ENCODE data around the gene FLT1.

FLT1 gene

DNA sequence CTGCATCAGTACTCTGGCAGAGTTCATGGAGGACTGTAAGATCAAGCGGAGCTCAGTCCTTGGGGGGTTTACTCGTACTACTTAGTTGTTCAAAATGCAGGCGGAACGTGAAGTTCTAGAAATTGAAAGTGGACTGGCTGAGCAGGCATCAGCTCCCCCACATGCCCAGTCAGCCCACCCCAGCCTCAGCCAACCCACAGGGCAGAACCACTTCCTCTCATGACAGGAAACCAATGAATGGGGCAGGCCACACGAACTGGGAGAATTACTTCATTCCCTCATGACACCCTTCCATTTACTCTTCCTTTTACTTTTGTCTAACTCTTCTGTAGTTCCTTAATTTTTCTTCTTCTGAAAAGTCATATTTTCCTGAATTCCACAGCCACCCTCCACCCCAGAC is 71.9 kb downstream of the FLT1 start:
- no peak for DNase-seq (ENCODE audit: low spot score)

DNA sequence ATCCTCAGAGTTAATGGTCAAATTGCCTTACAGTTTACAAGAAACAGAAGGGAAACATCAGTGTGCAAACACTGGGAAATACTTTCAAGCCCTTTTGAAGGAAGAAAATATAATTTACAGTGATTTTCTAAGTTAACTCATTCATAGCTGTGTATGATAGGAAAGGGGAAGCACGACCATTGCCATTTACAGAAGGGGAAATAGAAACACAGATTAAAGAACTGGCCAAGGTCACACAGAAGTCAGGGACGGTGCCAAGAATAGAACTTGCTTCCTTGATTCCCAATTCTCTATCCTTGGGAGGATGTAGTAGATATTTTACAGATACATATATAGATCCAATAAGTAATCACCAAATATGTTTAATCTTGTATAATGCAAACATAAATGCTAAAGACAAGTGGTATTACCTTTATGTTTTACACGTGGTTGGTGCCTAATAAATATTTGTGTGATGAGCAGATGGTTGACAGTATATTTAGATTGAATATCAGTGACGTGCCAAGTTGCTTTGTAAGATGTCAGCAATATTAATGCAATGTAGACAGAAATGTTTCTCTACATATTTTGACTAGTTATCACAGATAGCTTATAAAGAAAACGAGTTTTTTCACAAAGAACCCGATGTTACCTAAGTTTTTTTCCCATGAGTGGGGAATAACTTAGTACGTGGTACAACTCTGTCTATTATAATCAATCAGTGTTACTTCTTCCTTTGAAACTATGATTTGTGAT is 73.1 kb downstream of the FLT1 start:
- DNase-seq (ENCODE audit: low spot score) = no peak

DNA sequence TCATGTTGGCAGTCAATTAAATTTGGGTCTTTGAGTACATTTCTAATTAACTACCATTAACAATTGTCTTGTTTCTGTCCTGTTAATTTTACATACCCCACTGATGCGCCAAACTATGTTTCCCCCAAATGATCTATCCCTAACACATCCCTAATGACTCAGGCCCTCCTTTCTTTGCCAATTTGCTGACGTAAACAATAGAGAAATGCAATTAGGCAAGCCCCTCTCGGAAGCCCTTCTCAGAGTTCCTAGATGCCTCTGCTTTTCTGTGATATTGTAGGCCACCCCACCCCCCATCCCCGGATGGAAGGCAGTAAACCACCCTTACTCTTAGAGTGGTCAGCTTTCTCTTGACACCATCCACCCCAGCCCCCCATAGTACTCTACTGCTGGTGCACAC is 74.2 kb downstream of the FLT1 start:
- no peak for DNase-seq (ENCODE audit: low spot score)

DNA sequence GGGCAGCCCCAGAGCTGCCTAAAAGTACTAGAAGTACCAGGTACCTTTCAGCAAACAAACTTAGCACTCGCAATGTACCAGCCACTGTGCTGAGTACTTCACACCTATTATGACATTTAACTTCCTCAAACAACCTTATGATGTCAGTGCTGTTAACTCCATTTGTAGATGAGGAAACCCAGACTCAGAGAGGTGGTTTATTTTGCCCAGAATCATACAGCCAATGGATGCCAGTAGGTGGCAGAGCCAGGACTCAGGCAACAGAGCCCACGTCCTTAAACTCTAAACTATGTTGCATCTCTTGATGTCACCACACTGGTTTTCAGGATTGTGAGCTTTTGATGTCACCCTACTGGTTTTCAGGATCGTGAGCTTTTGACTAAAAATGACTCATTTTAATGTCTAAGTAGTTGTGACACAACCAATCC is 78.9 kb downstream of the FLT1 start:
- no peak for DNase-seq (ENCODE audit: low spot score)

DNA sequence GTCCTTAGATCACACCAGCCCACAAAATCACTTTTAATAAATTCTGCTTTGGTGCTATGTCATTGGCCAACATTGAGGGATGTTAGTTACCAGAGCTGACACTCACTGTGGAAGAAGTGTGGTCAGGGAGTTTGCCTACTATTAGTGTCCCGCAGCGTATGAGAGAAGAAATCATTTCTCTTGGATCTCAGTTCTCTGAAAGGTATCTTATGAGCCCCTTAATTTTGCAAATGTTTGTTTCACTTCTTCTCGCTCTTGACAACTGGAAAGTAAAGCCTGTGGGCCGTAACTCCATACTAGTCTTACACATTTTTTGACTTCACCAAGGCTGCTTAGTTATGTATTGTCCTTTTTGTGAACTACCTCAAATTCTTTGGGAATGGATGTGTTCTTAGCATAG is 80.9 kb downstream of the FLT1 start:
- DNase-seq (ENCODE audit: low spot score) = no peak

DNA sequence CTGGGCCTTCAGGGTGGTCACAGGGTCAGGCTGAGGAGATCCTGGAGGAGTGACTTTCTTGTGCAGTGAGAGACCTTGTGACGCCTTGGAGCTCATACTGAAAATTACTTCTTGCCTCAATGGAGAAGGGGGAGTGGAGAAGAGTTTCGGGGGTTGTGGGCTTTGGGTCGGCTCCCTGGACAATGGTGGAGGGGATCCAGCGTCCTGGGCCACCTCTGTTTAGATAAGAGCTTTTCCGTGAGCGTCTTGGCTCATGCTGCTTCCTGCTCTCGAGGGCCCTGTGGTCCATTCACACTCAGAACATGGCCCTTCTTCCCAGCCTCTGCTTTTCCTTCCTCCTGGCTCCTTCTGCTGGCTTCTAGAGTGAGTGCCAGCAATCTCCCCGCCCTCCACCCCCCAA is 81.9 kb downstream of the FLT1 start:
- no peak for DNase-seq (ENCODE audit: low spot score)

DNA sequence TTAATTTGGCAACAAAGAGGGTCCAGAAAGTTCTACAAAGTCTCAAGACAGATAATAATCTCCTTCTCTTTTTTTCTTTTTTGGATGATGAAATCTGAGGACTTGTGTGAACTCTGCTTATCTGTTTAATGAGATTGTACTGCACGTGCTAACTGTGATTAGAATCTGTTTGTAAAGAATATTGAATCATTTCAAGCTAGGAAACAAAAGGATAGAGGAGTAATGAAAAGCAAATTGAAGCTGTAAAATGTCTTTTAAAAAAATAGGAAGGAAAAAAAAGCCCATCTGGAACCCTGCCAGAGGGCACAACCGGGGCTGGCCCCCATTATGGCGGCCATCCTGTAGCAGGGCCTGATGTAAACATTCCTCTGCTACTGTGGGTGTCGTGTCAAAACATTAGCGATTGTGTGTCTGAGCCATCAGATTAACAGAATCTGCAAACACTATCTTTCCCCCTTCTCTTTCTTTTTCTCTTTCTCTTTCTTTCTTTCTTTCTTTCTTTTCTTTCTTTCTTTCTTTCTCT is 83.0 kb downstream of the FLT1 start:
- no peak for DNase-seq (ENCODE audit: low spot score)

DNA sequence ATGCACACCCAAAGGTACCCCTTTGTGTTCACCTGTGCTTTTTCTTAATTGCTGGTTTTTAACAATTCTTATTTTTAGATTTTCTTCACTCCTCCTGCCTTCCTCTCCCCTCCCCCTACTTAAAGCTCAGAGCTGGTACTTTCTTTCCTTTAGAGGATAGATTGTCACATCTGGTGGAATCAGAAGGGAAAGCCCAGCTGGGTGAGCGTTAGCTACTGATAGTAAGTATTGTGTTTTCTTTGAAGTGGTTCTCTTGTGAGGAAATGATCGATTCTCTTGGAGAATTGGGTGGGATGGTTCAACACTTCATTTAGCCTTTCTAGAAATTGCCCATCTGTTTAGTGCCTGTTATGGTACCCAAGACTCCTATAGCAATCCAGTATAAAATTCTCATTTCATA is 84.8 kb downstream of the FLT1 start:
- no peak for DNase-seq (ENCODE audit: low spot score)

DNA sequence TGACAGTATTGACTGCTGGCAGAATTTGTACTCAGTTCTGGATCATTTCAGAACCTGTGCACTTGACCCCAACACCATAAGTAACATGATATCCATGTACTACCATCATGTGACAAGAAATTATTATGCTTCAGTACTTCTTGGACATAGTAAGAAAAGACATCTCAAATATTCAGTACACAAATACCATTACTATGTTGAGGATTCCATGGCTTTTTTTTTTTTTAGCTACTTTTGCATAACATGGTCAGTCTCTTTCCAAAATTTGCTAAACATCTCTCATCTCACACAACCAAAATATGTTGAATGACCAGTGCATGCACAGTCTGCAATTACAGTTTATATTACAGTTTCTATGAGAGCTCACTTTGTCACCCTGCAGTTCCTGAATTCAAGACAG is 85.3 kb downstream of the FLT1 start:
- no peak for DNase-seq (ENCODE audit: low spot score)

DNA sequence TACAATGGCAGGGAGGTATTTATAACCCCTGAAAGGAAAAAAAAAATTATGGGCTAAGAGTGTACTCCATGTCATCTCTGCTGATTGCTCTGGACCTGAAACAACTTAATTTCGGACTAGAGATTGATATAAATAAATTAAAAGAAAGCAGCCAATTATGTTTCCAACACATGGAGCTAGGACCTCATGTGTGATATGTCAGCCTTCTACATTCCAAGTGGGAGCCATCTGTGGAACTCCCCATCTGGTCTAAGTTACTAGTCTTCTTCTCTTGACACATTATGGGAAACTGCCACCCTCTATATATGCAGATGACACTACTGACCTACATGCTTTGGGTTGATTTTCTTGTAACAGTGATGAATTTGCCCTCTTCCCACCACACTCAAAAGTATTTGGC is 86.1 kb downstream of the FLT1 start:
- no peak for DNase-seq (ENCODE audit: low spot score)

DNA sequence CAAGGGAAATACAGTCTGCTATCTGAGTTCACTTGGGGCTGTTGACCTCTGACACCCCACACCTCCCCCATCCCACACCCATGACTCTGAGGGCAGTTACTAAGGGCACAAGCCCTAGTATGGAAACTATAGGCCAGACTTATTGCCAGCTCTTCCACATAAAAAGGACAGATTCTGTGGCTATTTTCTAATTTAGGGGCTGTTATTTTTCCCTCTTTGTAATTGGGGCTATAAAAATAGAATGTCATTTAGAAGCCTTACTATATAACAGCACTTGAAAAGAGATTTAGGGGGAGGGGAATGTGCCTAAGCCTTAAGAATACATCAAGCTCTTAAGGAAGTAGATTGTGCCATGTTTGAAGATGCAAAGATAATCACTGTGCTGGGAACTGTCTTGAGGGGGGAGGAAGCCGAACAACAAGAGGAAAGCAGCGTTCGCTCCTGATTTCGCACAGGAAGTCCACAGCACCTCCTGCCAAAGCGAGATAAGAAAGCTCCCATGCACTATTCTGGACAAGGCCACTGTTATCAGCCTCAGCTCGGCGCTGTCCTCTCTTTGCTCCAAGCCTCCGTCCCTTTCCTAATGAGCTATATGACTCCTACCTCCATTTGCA is 86.6 kb downstream of the FLT1 start:
- no peak for DNase-seq (ENCODE audit: low spot score)

DNA sequence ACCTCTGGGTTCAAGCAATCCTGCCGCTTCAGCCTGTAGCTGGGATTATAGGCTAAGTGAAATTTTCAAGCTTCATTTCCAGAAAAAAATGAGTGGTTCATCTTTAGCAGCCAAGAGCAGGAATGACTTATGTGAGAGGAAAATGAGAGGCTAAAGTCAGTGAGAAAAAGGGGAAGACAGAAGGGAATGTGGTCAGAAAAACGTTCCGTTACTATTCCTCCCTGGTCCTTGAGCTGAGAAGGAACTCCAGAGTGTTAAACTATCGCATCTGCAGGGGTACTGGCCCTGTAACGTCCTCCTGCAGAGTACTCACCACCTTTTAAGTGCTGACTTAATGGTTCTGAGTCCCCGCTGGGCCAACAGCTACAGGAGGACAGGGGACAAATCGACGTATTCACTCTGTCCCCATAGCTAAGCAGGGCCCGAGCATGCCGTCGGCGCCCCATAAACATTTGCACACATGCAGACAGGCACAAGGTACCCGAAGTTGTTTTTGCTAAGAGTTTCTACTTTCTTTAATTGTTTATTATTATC is 88.1 kb downstream of the FLT1 start:
- no peak for DNase-seq (ENCODE audit: low spot score)

DNA sequence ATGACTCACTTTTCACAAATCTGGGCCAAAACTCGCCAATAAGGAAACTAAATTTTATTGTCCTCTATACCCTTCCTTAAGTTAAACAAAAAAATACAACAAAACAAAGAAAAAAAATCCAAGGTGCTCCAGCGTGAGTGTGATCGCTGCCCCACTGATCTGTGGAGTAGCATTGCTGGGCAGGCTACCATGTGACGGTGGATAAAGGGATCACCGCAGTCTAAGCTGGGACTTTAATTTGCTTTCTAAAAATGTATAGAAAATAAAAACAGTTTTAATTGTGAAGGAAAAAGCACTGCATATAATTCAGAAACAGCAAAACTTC is 92.9 kb downstream of the FLT1 start:
- no peak for DNase-seq (ENCODE audit: low spot score)

DNA sequence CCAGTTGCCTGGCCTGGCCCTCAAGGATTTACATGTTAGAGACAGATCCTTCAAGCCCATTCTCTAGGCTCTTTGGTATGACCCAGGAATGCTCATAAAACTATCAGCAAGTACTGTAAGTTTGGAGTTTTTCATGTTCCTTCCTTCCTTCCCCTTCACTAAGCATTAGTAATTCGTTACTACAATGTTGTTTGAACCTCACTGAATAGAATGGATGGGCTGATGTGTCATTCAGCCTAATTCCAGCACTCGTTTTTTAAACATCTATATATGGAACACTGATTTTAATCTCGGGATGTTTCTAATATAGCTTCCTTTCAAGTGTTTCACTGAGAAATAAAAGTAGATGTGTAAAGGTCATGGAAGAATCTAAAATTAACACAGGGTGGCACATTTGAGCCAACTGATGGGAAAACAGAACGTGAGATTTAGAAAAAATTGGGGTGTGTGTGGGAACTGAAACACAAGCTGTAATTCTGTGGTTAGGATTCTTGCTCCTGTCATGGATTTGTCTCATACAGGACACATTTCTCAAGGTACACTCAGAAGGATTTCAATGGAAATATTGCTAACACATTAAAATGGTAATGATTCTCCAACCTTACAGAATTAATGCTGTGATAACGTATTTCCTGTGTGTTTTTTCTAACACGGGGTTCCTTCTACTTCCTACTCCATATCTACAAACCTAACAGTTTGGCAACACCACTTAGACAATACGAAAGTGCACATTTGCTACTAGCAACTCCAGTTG is 93.4 kb downstream of the FLT1 start:
- no peak for DNase-seq (ENCODE audit: low spot score)

DNA sequence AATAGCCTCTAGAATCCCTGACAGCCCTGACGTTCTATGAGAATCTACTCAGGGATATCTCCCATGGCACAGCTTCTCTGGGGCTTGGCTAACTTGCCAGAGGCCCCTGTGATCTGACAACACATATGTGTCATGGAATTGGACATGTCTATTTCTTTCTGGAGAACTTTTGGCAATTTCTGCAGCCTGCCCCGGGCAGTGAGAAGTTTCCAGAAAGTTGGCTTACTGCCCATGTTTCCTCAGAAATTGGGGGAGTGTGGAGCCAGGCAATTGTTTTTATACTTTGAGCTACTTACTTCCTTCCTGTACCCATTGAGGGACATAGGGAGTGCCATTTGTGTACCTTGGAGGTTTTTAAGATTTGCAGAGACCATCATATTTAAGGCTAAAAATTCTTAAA is 98.9 kb downstream of the FLT1 start:
- no peak for DNase-seq (ENCODE audit: low spot score)

DNA sequence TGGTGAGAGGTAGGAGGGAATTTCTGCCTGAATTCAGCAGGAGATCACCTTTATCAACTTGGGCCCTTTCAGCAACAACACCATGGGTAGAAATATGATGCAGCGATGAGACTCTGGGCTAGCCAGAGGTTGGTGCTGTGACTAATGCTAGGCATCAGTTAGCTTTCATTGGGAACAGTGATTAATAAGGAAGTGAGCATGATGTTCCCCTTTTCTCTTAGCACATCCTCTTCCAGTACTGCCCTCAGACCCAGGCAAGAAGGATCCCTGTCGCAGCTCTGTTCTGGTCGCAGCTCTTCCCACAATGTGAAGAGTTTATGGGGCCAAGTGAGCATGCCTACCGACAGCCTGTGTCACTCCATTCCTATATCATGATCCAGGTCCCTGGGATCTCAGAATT is 100.5 kb downstream of the FLT1 start:
- no peak for DNase-seq (ENCODE audit: low spot score)

DNA sequence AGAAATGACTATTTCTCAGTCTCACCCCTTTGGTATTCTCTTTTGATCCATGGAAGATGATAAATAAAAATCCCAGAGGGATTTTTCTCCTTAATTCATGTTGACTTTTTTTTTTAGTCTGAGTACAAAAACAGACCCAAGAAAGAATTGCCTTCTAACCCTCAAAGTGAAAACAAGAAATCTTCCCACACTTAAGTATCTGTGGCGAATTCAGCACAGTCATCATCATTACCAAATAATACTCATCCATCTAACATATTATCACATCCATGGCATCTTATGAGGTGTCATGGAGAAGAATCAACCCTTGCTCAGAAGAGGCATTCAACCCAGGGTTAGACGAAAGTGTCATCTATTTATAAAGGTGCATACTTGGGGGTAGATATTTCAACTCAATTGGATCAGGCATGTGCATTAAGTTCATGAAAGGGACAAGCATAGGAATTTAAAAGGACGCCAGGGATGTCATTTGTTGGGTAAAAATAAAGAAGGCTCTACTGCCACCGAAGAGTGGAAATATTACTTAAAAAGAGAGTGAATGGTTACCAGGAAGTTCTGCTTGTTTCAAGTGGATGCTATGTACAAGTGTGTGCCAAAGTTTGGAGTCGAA is 101.9 kb downstream of the FLT1 start:
- DNase-seq (ENCODE audit: low spot score) = no peak

DNA sequence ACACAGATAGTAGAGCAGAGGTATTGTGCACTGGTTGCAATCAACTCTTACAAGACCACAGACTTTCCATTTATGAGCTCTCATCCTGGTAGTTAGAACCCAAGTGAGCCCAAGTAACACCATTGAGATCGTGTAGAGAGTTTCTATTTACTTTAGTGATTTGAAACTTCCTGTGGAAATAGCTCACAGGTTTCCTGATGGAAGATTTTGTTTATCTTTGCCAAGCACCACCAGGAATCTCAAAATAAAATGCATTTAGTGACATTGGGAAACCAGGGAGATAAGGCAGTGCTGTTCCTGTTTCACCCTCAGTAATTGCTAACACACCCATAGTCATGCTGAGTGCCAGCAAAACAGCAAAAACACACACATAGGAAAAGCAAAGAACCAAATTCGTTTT is 102.5 kb downstream of the FLT1 start:
- DNase-seq (ENCODE audit: low spot score) = no peak

DNA sequence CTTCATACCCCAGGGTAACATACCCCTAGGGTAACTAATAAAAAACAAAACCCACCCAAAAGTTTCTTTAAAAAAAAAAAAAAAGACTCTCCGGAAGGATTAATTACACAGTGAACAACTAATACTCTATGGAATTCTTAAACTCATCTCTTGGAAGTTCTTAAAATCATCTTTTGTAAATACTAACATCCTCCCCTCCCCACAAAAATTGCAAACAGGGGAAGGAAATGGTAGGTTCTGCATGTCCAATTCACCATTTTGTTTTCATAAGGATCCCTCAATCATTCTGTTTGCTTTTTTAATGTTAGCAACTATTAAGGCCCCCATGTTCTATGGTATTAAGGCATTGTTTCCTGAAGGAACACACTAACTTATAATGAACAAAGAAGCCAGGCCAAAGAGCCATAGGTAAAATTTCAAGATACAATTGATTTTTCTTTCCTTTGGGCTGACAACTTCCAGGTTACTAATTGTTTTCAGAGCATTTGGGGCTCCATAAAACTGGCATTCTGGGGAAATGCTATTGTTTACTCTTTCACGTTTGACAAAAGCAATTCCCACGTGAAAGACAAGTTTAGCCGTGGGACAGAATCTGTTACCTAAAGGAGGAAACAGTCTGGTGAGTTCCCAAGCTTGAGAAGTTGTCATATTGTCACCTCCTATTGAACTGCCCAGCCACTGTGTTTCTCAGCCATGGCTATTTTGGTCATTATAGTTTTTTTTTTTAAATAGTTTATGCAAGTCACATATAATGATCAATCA is 107.0 kb downstream of the FLT1 start:
- DNase-seq (ENCODE audit: low spot score) = no peak

DNA sequence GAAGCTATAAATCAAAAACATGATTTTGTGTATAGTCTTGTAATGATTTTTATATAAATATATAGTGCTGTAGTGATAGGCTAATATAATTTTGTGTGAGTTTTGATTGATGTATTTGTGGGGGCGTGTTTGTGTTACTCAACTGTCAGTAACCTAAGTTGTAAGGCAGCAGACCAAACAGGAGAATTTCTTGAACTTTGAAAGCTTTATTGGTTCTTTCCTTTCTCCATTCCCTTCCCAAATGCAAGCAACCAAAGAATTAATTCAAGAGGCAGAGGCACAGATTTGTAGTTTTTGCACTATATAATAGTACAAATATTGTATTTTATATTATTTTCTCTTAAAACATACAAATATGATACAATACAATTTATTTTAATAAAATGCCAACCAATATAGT is 109.6 kb downstream of the FLT1 start:
- no peak for DNase-seq (ENCODE audit: low spot score)

DNA sequence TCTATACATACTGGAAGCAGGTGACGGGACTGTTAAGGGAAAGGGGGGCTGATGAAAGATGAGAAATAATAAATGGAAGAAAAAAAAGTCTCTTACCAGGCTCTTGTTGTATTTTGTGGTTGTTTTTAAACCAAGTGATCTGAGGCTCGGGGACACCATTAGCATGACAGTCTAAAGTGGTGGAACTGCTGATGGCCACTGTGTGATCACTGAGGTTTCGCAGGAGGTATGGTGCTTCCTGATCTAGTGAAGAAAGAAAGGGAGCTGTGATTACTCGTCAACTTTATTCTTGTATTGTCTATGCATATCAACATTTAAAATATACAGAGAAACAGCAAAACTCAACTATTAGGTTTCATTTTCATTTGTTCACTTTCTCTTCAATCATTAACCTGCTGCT is 110.1 kb downstream of the FLT1 start:
- no peak for DNase-seq (ENCODE audit: low spot score)

DNA sequence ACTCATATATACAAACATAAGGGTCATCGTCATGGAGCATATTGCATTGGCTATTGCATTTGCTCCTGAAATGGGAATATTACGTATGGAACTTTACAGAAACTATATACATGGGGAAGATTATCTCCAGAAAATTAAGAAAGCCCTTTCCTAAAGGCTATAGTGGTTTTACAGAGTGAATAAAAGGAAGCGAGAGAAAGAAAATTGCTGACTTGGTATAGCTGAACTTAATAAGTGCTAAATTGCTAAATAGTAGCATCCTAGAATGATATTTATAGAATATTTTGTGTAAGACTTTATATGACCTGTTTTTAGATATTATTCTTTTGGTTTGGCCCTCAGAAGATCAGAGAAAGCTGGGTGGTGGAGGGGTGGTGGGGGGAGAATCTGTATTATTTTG is 114.6 kb downstream of the FLT1 start:
- DNase-seq (ENCODE audit: low spot score) = no peak
